ENCODE results near the gene ATAT1. TPM values are rescaled to one million over a fixed set of nuclear protein-coding genes. Genes with fewer than 3 reads are reported as not detected.

Gene ATAT1
- total RNA-seq, 1 experiment from 2014 or later = 29.4 TPM

GRCh38 chr6:30682143-30683117, 55.8 kb downstream of the ATAT1 start:
- BruUV-seq (replicated peaks) = TSS peak; percentile 84
- peaks cover 46% of the 10 kb centered on the region for H3K4me1 ChIP-seq (replicated peaks; ENCODE audit: insufficient read depth)
- CTCF ChIA-PET = interaction anchor here (1.0 kb wide), 1 partner anchor 44 kb away, joined by 5 read pairs; no protein-coding TSS in a partner anchor

DNA sequence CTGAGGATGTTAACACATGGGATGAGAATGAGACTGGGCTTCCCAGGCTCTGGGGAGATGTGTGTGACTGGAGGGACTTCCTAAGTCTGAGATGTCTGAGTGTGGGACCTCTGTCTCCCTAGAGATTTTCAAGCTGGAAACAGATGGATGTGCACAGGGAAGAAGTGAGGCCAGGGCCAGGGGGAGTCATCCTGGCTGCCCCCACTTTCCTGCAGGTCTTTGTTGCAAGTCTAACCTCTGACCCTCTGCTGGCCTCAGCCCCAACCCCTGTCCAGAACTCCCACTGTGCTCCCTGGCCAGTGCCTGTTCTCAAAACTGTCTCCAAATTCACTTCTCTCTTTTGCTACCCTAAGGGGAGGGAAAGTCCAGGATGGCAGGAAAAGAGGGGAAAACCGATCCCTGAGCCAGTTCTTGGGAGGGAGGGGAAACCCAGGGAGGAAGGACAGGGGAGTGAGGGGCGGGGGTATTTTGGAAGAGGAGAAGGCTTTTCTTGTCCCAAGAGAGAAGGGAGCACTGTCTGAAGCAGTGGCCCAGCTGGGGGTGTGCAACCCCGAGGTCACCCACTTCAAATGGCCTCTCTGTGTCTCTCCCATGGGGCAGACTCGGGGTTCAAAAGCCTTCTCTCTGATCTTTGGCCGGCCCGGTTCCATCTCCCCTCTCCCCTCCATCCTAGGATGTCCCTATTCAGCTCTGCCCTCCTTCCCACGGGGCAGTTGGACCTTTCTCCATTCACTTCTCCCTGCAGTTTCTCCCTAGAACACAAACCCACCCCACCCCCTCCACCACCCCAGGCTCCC, 56.7 kb downstream of the ATAT1 start:
- Histone ChIP-seq H3K27ac (peak overlapping the region; percentile 84), H3K27me3 (ENCODE audit: insufficient read depth, low read depth) (no peaks in the 10 kb centered on the region), H3K4me1 (replicated peaks; ENCODE audit: insufficient read depth) (peaks cover 54% of the 10 kb centered on the region), H3F3A (ENCODE audit: insufficient read depth, low read depth) (peaks cover 58% of the 10 kb centered on the region), H3K9me2 (ENCODE audit: insufficient read depth) (no peaks in the 10 kb centered on the region), H3K9me3 (ENCODE audit: insufficient read depth, low read depth) (no peaks in the 10 kb centered on the region), H3K36me3 (ENCODE audit: low read depth) (no peaks in the 10 kb centered on the region), H2AFZ (no peak overlapping the region), H3K79me2 (ENCODE audit: low read depth) (peaks cover 69% of the 10 kb centered on the region), H3K4me3 (peak overlapping the region; percentile 98), H3K4me2 (peak overlapping the region; percentile 93), H4K20me1 (ENCODE audit: insufficient read depth) (no peaks in the 10 kb centered on the region)
- intact Hi-C loops (cut with micrococcal nuclease; ENCODE audit: unreplicated experiment) = loop anchor here (2.0 kb wide), 1 partner anchor 199 kb away; no protein-coding TSS in a partner anchor
- TF ChIP-seq CTCF (conservative IDR thresholded peaks at IDR 0.05) (no peak), EZH2 (IDR thresholded peaks at IDR 0.05; ENCODE audit: low read depth) (no peak)
- POLR2A ChIA-PET (ENCODE audit: unreplicated experiment) = no interaction called here
- CTCF ChIA-PET = no interaction called here
- no peak for DNase-seq
- no TSS peak for BruUV-seq (replicated peaks)

More at GRCh38 chr6:30682143-30683117, 55.8 kb downstream of the ATAT1 start:
- peaks cover 56% of the 10 kb centered on the region for H3F3A ChIP-seq (ENCODE audit: insufficient read depth, low read depth)
- intact Hi-C loops (cut with micrococcal nuclease; ENCODE audit: unreplicated experiment) = loop anchor here (1.0 to 2.0 kb wide), 2 partner anchors 35 to 200 kb away; partner anchors contain the start of gene MDC1
- TF ChIP-seq CTCF (conservative IDR thresholded peaks at IDR 0.05) (no peak), EZH2 (IDR thresholded peaks at IDR 0.05; ENCODE audit: low read depth) (no peak)
- H4K20me1 ChIP-seq (ENCODE audit: insufficient read depth) = no peaks in the 10 kb centered on the region
- peak overlapping the region; percentile 84 for H3K27ac ChIP-seq
- no peaks in the 10 kb centered on the region for H3K9me3 ChIP-seq (ENCODE audit: insufficient read depth, low read depth)
- H3K4me3 ChIP-seq = peak overlapping the region; percentile 98
- peak; percentile 71 to 79 for DNase-seq
- H3K79me2 ChIP-seq (ENCODE audit: low read depth) = peaks cover 63% of the 10 kb centered on the region
- POLR2A ChIA-PET (ENCODE audit: unreplicated experiment) = interaction anchor here (0.5 to 0.6 kb wide), 2 partner anchors 45 to 107 kb away, joined by 4 read pairs; no protein-coding TSS in a partner anchor
- no peak overlapping the region for H2AFZ ChIP-seq
- H3K9me2 ChIP-seq (ENCODE audit: insufficient read depth) = no peaks in the 10 kb centered on the region
- peak overlapping the region; percentile 93 for H3K4me2 ChIP-seq
- no peaks in the 10 kb centered on the region for H3K36me3 ChIP-seq (ENCODE audit: low read depth)
- H3K27me3 ChIP-seq (ENCODE audit: insufficient read depth, low read depth) = no peaks in the 10 kb centered on the region

- Histone ChIP-seq H3F3A (ENCODE audit: insufficient read depth, low read depth) (peaks cover 55% of the 10 kb centered on the region), H3K9me2 (ENCODE audit: insufficient read depth) (no peaks in the 10 kb centered on the region), H3K27ac (peak overlapping the region; percentile 84), H4K20me1 (ENCODE audit: insufficient read depth) (no peaks in the 10 kb centered on the region), H3K4me2 (peak overlapping the region; percentile 93), H3K4me1 (replicated peaks; ENCODE audit: insufficient read depth) (peaks cover 57% of the 10 kb centered on the region), H3K27me3 (ENCODE audit: insufficient read depth, low read depth) (no peaks in the 10 kb centered on the region), H3K9me3 (ENCODE audit: insufficient read depth, low read depth) (no peaks in the 10 kb centered on the region), H3K36me3 (ENCODE audit: low read depth) (no peaks in the 10 kb centered on the region), H2AFZ (no peak overlapping the region), H3K79me2 (ENCODE audit: low read depth) (peaks cover 74% of the 10 kb centered on the region), H3K4me3 (peak overlapping the region; percentile 98)
- no peak for DNase-seq
- TF ChIP-seq EZH2 (IDR thresholded peaks at IDR 0.05; ENCODE audit: low read depth) (no peak), CTCF (conservative IDR thresholded peaks at IDR 0.05) (no peak)
- POLR2A ChIA-PET (ENCODE audit: unreplicated experiment) = interaction anchor here (0.6 to 0.7 kb wide), 2 partner anchors 34 to 39 kb away, joined by 4 to 6 read pairs; no protein-coding TSS in a partner anchor
- intact Hi-C loops (cut with micrococcal nuclease; ENCODE audit: unreplicated experiment) = loop anchor here (2.0 kb wide), 1 partner anchor 199 kb away; no protein-coding TSS in a partner anchor
- CTCF ChIA-PET = no interaction called here
- BruUV-seq (replicated peaks) = no TSS peak
Measured at GRCh38 chr6:30683980-30684338, 57.3 kb downstream of the ATAT1 start.
